ENCODE results near the gene LANCL1. TPM values are rescaled to one million over a fixed set of nuclear protein-coding genes. Genes with fewer than 3 reads are reported as not detected.
"Not testable (repeated sequence)": the region's sequence is repeated elsewhere in the genome, so short reads cannot be mapped to it uniquely, and the experiment has no call there.

Gene LANCL1
- total RNA-seq, 1 experiment from 2014 or later: 63.7 TPM

GRCh38 chr2:210460322-210461227, 16.0 kb downstream of the LANCL1 start:
- in situ Hi-C loops (cut with HindIII; ENCODE audit: low sequenced_read_pairs): no loop called here
- no peak for DNase-seq (ENCODE audit: low spot score)

GRCh38 chr2:210459880-210460279, 16.7 kb downstream of the LANCL1 start:
- no peak for DNase-seq (ENCODE audit: low spot score)
- in situ Hi-C loops (cut with HindIII; ENCODE audit: low sequenced_read_pairs): no loop called here

GRCh38 chr2:210459407-210459806, 17.2 kb downstream of the LANCL1 start:
- in situ Hi-C loops (cut with HindIII; ENCODE audit: low sequenced_read_pairs): no loop called here
- no peak for DNase-seq (ENCODE audit: low spot score)

- in situ Hi-C loops (cut with HindIII; ENCODE audit: low sequenced_read_pairs): no loop called here
- no peak for DNase-seq (ENCODE audit: low spot score)
Observed at GRCh38 chr2:210458395-210458794, 18.2 kb downstream of the LANCL1 start.

DNA sequence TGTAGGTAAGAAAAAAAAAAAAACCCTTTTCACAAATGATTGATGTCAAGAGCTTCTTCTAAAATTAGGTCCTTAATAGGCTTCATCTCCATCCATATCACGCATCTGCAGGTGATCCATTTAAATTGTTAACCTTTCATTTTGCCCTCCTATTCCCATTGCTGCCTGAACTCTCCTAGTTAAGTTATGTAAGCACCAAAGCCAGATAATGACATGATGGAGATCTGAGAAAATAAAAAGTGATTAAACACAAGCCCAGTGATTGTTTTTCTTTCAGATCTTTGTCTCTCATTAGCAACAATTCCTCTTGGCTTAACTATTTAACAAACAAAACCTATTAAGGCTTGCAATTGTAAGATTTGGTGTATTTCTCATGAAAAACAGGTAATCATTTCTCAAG, 20.0 kb downstream of the LANCL1 start:
- DNase-seq (ENCODE audit: low spot score): no peak
- in situ Hi-C loops (cut with HindIII; ENCODE audit: low sequenced_read_pairs): no loop called here

- in situ Hi-C loops (cut with HindIII; ENCODE audit: low sequenced_read_pairs): no loop called here
- no peak for DNase-seq (ENCODE audit: low spot score)
Observed at GRCh38 chr2:210454336-210454735, 22.2 kb downstream of the LANCL1 start.

DNA sequence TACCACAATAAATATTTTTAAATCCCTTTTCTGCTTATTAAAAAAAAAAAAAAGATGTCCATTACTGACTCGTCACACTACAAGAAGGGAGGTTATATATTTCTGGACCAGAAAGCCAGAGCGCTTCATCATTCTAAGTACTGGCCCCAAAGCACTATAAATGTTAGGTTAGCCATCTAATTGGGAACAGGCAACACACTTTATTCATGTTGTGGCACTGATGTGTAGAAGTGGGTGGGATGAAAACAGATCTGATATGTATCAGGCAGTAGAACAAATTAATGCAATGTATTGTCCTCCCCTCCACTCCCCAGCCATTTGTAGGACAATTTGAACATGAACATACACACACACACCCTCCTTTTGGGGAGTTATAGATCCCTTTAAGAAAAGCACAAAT, 24.4 kb downstream of the LANCL1 start:
- in situ Hi-C loops (cut with HindIII; ENCODE audit: low sequenced_read_pairs): no loop called here
- DNase-seq (ENCODE audit: low spot score): no peak

- in situ Hi-C loops (cut with HindIII; ENCODE audit: low sequenced_read_pairs): not testable (repeated sequence)
Observed at GRCh38 chr2:210450942-210451341, 25.6 kb downstream of the LANCL1 start.

GRCh38 chr2:210445732-210446131, 30.8 kb downstream of the LANCL1 start:
- in situ Hi-C loops (cut with HindIII; ENCODE audit: low sequenced_read_pairs): no loop called here
- DNase-seq (ENCODE audit: low spot score): no peak

More at GRCh38 chr2:210450942-210451341, 25.6 kb downstream of the LANCL1 start:
- DNase-seq (ENCODE audit: low spot score): not testable (repeated sequence)

DNA sequence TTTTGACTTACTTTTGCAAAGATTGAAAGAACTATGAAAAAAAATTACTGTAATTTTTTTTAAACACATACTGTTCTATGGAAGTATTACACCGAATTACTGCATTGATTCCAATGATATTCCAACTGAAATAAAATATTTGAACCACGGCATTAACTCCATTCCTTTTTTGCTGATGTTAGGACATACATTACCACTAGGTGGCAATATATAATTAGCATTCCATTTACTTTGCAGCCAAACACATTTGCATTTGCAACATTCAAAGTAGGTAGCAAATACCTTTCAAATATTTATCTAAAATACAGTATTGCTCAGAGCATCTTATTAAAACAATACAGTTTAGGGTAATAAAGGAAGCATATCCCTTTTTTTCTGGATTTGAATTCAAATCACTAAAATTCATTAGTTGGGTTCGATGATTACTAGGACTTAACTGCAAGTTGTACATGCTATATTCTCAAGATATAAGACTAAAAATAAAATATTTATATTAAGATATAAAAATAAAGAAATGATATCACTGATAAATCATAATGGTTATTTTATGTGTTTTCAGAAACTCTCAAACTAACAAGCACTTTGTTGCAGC, 31.3 kb downstream of the LANCL1 start:
- DNase-seq (ENCODE audit: low spot score): peak; percentile 35

GRCh38 chr2:210443527-210443926, 33.0 kb downstream of the LANCL1 start:
- no peak for DNase-seq (ENCODE audit: low spot score)
- in situ Hi-C loops (cut with HindIII; ENCODE audit: low sequenced_read_pairs): no loop called here

More for the DNA sequence above, 31.3 kb downstream of the LANCL1 start:
- in situ Hi-C loops (cut with HindIII; ENCODE audit: low sequenced_read_pairs): no loop called here

DNA sequence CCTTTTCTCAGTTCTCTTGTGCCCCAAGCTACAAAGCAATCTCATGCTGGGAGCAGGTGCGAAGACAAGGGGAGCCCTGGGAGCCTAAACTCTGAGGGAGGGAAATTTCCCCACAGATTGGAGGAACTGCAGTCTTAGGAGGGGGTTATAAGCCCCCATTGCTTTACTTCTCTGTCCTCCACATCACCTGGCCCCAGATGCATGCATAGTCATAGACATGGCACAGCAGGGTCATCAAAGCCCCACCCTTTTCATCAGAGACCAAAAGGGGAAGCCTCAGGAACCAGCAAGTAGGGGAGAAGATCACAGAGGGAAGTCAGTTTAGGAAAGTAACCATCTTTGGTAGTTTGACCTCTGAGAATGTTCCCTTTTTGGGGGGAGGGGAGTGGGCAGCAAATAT, 33.7 kb downstream of the LANCL1 start:
- in situ Hi-C loops (cut with HindIII; ENCODE audit: low sequenced_read_pairs): no loop called here
- DNase-seq (ENCODE audit: low spot score): no peak

DNA sequence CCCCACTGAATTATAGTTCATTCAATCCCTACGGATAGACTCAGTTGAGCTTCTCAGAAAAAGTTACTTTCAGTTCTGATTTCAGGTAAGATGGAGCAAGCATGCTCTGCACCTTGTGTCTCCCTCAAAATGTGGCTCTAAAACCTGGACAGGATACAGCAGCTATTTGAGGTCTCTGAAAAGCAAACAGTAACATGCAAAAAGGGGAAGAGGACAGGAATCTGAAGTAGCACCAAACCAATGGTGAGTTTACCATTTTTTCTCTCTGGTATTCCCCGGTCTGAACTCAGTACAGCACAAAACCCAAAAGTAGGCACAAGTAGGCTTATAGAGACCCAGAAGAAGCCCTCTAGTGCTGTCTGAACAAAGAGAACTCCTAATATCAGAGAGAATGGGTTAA, 34.1 kb downstream of the LANCL1 start:
- in situ Hi-C loops (cut with HindIII; ENCODE audit: low sequenced_read_pairs): no loop called here
- no peak for DNase-seq (ENCODE audit: low spot score)

DNA sequence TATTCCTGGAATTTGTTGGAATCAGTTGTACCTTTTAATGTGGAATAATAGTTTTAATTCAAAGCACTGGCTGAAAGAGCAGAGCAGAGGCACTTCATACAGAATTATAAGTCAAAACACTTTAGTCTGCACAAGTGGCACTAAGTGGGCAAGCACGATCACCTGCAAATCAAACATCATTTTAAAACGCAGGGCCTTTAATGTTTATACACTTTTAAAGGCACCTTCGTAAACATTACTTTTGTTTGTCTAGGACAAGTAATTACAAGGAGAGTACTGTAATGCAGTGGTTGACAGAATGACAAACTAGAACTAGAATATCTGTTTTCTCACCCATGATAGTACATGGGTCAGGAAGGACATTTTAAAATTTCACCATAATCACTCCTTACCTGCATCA, 36.4 kb downstream of the LANCL1 start:
- in situ Hi-C loops (cut with HindIII; ENCODE audit: low sequenced_read_pairs): no loop called here
- no peak for DNase-seq (ENCODE audit: low spot score)

DNA sequence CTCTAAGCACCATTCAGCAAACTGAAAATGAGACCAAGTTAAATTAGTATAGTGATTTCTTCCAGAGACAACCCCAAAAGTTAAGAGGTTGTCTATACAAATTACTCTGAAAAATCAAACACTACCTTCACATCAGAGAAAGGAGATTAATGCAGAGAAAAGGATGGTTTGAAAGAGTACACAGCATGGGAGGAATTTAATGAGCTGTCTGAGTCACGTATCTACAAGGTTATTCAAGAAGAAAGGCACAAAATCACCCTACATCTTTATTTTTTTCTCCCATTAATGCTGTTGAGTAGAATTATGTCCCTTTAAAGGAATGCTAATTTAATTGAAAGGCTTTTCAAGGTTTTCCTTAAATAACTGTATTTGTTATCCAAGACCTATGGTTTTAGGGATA, 41.1 kb downstream of the LANCL1 start:
- in situ Hi-C loops (cut with HindIII; ENCODE audit: low sequenced_read_pairs): no loop called here
- no peak for DNase-seq (ENCODE audit: low spot score)

DNA sequence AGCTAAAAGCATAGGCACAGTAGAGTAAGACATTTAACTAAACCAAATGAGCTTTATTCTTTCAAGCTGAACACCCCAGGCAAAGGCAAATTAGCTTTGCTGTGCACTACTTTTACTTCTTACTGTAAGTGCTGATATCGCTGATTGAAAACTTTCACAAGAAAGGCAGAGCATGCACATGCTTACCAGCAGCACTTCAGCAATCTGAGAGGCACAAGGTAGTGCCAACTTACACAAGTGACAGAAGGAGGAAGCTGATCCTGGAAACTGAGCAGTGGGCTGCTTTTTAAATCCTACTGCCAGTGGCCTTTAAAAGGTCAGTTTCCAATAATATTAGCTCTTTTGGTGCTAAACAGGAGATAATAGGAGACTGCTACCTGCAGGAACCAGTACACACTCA, 43.9 kb downstream of the LANCL1 start:
- in situ Hi-C loops (cut with HindIII; ENCODE audit: low sequenced_read_pairs): no loop called here
- no peak for DNase-seq (ENCODE audit: low spot score)

GRCh38 chr2:210429403-210430137, 47.0 kb downstream of the LANCL1 start:
- no peak for DNase-seq (ENCODE audit: low spot score)
- in situ Hi-C loops (cut with HindIII; ENCODE audit: low sequenced_read_pairs): no loop called here

GRCh38 chr2:210428393-210429179, 48.0 kb downstream of the LANCL1 start:
- in situ Hi-C loops (cut with HindIII; ENCODE audit: low sequenced_read_pairs): no loop called here
- no peak for DNase-seq (ENCODE audit: low spot score)

DNA sequence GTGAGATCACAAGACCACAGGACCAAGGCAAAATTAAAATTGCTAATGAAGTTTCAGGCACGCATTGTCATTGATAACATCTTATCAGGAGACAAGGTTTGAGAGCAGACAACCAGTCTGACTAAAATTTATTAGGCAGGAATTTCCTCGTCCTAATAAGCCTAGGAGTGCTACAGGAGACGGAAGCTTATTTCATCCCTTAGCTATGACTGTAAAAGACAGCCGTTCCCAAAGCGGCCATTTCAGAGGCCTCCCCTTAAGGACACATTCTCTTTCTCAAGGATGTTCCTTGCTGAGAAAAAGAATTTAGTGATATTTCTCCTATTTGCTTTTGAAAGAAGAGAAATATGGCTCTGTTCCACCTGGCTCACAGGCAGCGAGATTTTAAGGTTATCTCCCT, 49.2 kb downstream of the LANCL1 start:
- in situ Hi-C loops (cut with HindIII; ENCODE audit: low sequenced_read_pairs); DNase-seq (ENCODE audit: low spot score): not testable (repeated sequence)

All from G401 (cell line).